ENCODE measurements around the gene B9D2. TPM values are rescaled to one million over a fixed set of nuclear protein-coding genes. Genes with fewer than 3 reads are reported as not detected.
"Not testable (repeated sequence)": the region's sequence is repeated elsewhere in the genome, so short reads cannot be mapped to it uniquely, and the experiment has no call there.

Gene B9D2
- total RNA-seq, 6 experiments from 2014 or later = 1.7 to 4.4 (median 2.6) TPM

DNA sequence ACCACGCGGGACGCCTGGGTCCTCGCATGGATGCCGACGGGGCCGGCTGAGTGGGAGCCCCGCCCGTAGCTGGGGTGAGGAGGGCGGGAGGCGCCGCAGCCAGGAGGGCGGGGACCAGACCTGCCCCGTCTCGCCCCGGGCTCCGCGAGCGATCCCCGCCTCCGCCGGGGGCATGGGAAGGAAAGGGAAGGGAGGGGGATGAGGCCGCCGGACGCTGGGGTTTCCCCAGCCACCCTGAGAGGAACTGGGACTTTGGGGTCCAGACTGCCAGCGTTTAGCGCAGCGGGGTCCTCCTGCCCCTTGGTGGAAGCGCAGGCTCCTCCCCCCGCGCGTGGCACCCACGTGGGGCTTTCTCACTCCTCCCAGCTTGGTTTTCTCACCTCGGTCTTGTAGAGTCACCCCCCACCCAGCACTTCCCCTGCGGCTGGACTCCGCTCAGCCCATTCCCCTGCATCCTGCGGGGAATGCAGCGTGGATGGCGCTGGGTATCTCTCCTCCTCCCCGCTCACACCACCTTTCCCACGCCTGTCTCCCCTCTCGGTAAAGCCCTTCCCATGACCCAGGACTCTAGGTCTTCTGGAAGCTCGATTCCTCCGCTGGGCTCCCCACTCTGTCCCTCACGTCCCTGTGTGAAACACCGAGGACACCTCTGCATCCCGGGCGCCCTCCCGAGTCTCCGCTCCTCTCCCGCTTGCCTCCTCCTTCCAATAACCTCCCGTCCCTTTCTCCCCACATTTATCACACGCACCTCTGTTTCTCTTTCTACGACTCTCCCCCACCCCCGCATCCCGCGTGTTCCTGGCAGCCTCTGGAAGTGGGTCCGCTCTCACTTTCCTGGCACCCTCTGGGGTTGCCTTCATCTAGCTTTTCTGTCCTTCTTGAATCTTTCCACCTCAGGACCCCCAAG lies 12.4 kb downstream of the B9D2 start:
- intact Hi-C loops (cut with DNase I) = no loop called here
- TF ChIP-seq POLR2A (IDR thresholded peaks at IDR 0.05) = no peak
- TF ChIP-seq, protein P1, sequence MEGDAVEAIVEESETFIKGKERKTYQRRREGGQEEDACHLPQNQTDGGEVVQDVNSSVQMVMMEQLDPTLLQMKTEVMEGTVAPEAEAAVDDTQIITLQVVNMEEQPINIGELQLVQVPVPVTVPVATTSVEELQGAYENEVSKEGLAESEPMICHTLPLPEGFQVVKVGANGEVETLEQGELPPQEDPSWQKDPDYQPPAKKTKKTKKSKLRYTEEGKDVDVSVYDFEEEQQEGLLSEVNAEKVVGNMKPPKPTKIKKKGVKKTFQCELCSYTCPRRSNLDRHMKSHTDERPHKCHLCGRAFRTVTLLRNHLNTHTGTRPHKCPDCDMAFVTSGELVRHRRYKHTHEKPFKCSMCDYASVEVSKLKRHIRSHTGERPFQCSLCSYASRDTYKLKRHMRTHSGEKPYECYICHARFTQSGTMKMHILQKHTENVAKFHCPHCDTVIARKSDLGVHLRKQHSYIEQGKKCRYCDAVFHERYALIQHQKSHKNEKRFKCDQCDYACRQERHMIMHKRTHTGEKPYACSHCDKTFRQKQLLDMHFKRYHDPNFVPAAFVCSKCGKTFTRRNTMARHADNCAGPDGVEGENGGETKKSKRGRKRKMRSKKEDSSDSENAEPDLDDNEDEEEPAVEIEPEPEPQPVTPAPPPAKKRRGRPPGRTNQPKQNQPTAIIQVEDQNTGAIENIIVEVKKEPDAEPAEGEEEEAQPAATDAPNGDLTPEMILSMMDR (IDR thresholded peaks at IDR 0.05) = no peak
- no peaks in the 10 kb centered on the region for H3K27me3 ChIP-seq
- peak; percentile 47 to 62 (median 58) for ATAC-seq
- peak overlapping the region in 2 of 3 donors; percentile 41 to 66 for H3K27ac ChIP-seq
- H3K4me3 ChIP-seq = peak overlapping the region; percentile 51 to 62 (median 60)
- under 1% methylated on average over 30 of the region's 58 CpGs for WGBS (ENCODE audit: insufficient coverage, low coverage, low lambda C conversion rate, missing lambda C conversion rate)
- H3K36me3 ChIP-seq = no peaks in the 10 kb centered on the region
- no peaks in the 10 kb centered on the region for H3K9me3 ChIP-seq
- H3K4me1 ChIP-seq = peaks cover 0 to 18% (median 0%) of the 10 kb centered on the region in 4 donors
- peak; percentile 66 to 82 (median 73) for DNase-seq

GRCh38 chr19:41350735-41351338 lies 13.1 kb downstream of the B9D2 start:
- ATAC-seq (no peak), DNase-seq (no peak)
- intact Hi-C loops (cut with DNase I) = no loop called here
- no peaks in the 10 kb centered on the region for H3K9me3 ChIP-seq
- TF ChIP-seq POLR2A (IDR thresholded peaks at IDR 0.05) = no peak
- TF ChIP-seq, protein P1 (IDR thresholded peaks at IDR 0.05) = no peak
- H3K27me3 ChIP-seq = no peaks in the 10 kb centered on the region
- H3K4me3 ChIP-seq = peak overlapping the region; percentile 51 to 62 (median 60)
- H3K36me3 ChIP-seq = peaks cover 0 to 3% (median 0%) of the 10 kb centered on the region in 4 donors
- WGBS (ENCODE audit: insufficient coverage, low coverage, low lambda C conversion rate, missing lambda C conversion rate) = 9% methylated on average over 16 of the region's 22 CpGs
- H3K4me1 ChIP-seq = peaks cover 0 to 18% (median 0%) of the 10 kb centered on the region in 4 donors
- peak overlapping the region in 1 of 3 donors; percentile 41 for H3K27ac ChIP-seq

DNA sequence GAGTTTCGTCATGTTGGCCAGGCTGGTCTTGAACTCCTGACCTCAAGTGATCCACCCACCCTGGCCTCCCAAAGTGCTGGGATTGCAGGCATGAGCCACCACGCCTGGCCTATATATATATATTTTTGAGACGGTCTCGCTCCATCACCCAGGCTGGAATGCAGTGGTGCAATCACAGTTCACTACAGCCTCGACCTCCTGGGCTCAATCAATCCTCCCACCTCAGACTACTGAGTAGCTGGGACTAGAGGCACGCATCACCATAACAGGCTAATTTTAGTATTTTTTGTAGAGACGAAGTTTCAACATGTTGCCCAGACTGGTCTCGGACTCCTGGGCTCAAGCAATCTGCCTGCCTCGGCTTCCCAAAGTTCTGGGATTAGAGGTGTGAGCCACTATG lies 17.0 kb downstream of the B9D2 start:
- WGBS (ENCODE audit: insufficient coverage, low coverage, low lambda C conversion rate, missing lambda C conversion rate) = 72% methylated on average over 6 of the region's 9 CpGs
- intact Hi-C loops (cut with DNase I); H3K4me1 ChIP-seq; H3K4me3 ChIP-seq; DNase-seq; H3K9me3 ChIP-seq; H3K27me3 ChIP-seq; ATAC-seq; H3K27ac ChIP-seq; H3K36me3 ChIP-seq: not testable (repeated sequence)

DNA sequence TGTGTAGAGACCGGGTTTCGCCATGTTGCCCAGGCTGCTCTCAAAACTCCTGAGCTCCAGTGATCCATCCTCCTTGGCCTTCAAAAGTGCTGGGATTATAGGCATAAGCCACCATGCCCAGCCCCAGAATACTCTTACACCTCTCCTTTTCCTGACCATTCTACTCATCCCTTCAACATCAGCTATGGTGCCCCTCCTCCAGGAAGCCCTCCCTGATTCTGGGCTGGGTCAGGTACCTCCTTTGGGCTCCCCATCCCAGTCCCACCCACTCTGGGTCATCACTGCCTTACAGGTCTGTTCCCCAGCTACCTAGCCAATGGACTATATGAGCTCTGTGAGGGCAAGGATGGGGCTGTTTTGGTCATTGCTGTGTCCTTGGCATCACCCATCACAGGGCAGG lies 19.8 kb downstream of the B9D2 start:
- ATAC-seq = no peak
- H3K36me3 ChIP-seq = peaks cover 0 to 10% (median 0%) of the 10 kb centered on the region in 4 donors
- intact Hi-C loops (cut with DNase I) = no loop called here

More for the DNA sequence above, 19.8 kb downstream of the B9D2 start:
- H3K4me1 ChIP-seq = no peaks in the 10 kb centered on the region
- 100% methylated on average over 2 of the region's 2 CpGs for WGBS (ENCODE audit: insufficient coverage, low coverage, low lambda C conversion rate, missing lambda C conversion rate)
- H3K27ac ChIP-seq = no peak overlapping the region
- TF ChIP-seq, protein P1 (IDR thresholded peaks at IDR 0.05) = no peak
- no peak for TF ChIP-seq POLR2A (IDR thresholded peaks at IDR 0.05)
- H3K27me3 ChIP-seq = no peaks in the 10 kb centered on the region
- no peaks in the 10 kb centered on the region for H3K9me3 ChIP-seq
- no peak overlapping the region for H3K4me3 ChIP-seq
- DNase-seq = no peak
